Superior temporal gyrus (tissue), 1 donor: ENCODE measurements around the gene BIRC6.

Source experiments
- DNase-seq: peaks from one replicate; pipeline ENCODE4 v3.0.0-alpha.2; 2016; ENCODE audit errors: extremely low spot score

The BIRC6 gene

DNA sequence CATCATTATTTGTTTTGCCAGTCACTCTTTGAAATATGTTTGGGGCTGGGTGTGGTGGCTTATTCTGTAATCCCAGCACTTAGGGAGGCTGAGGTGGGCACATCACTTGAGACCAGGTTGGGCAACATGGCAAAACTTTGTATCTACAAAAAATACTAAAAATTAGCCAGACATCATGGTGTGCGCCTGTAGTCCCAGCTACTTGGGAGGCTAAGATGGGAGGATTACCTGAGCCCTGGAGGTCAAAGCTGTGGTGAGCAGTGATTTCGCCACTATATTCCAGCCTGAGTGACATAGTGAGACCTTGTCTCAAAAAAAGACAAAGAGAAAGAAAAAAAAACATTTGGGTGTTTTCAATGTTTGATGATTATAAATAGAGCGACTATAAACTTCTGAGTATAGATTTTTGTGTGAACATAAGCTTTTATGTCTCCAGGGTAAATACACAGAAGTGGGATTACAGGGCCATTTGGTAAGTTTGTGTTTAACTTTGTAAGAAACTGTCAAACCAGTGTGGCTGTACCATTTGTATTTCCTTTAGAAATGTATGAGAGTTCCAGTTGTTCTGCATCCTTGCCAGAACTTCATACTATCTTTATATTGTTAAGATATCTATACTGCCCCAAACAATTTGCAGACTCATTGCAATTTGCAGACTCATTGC, 15.8 kb downstream of the BIRC6 start:
- DNase-seq: no peak

DNA sequence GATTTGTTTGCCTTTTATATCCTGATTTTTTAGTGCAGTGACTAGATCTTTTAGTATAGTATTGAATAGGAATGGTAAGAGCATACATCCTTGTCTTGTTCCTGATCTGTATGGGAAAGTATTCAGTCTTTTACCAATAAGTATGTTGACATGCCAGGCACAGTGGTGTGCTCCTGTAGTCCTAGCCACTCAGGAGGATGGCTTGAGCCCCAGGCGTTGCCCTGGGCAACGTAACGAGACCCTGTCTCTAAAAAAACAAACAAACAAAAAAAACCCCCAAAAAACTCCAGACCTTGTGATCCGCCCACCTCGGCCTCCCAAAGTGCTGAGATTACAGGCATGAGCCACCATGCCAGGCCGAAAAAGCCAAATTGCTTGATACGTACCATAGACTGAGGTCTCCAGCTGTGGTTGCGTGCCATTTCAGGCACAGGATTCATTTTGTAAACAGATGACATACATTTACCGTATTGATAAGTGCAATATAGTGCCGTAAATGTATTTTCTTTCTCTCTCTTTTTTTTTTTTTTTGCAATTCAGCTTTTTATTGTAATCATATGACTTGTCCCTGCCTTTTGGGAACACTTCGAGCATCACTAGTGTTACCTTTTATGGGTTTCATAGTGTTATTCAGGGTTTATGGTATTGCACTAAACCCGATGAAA, 18.5 kb downstream of the BIRC6 start:
- no peak for DNase-seq

DNA sequence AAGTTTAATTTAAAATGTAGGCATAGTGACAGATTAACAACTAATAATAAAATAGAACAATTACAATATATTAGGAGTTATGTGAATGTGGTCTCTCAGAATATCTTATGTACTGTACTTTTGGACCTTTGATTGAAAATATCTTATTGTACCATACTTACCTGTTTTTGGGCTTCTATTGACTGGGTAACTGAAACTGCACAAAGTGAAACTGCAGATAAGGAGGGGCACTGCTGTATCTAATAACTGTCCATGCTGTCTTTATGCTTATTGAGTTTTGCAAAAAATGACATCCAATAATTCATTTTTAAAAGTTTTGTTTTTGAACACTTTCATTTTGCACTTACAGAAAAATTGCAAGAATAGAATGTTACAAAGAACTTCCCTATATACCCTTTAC, 19.9 kb downstream of the BIRC6 start:
- DNase-seq: no peak

DNA sequence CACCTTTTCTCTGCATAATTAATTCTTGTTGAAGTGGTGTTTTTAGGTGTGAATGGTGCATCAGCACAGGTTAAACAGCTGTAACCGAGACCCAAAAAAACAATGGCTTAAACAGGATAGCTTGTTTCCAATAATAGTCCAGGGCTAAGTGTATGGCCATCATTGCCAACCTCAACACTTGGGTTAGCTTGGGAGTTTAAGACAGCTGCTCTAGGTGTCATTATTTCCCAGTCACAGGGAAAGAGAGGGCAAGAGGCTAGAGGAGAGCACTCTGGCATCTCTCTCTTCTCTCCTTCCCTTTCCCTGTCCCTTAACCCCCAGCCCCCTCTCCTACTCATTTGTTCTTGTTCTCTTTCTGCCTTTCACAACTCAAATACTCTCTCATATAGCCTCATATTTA, 21.1 kb downstream of the BIRC6 start:
- DNase-seq: no peak

DNA sequence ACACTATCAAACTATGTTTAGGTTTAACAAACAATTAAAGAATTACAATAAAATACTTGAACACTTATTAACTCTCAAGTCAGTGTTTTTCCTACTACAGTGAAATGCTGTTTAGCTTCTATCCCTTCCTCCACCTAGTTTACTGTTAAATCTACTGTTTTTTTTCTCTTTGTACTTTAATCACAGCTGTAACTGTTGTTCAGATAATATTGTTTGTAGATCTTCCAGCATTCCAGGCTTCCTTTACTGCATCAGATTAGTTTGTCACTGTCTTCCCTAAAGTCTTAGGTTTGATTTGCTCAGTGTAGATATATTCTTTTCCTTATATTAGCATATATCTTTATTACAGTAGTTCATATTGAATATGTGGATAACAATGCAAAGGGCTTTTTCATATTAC, 22.5 kb downstream of the BIRC6 start:
- no peak for DNase-seq

DNA sequence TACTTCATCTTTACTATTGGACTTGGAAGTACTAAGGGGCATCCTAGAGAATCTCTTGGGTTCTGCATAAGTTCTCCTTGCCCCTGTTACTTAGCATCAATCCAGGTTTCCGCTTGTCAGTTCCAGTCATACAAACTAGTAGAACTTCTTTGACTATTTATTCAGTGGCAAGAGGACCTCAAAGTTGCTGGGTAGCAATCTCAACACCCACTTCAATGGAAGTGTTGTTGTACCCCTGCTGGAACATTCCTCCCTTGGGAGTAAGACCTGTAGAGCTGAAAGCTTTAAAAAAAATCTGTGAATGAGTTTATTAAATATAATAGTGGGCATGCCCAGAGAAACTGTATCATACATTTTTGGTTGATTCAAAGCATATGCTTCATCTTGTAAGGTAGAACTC, 27.0 kb downstream of the BIRC6 start:
- no peak for DNase-seq

DNA sequence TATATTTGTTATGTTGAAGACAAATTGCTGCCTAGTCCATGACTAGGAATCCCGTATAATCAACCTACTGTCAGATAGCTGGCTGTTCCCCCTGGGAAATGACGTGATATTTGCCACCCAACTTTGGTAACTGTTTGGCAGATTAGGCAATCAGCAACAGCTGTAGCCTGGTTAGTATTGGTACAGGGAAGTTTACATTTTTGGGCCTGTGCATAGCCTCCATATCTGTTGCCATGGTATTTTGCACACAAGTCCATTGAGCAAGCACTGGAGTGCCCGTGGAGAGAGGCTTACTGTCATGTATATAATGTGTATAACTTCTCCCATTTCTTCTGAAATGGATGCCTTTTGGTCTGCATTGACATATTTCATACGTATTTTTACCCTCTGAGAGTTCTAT, 27.7 kb downstream of the BIRC6 start:
- DNase-seq: no peak

DNA sequence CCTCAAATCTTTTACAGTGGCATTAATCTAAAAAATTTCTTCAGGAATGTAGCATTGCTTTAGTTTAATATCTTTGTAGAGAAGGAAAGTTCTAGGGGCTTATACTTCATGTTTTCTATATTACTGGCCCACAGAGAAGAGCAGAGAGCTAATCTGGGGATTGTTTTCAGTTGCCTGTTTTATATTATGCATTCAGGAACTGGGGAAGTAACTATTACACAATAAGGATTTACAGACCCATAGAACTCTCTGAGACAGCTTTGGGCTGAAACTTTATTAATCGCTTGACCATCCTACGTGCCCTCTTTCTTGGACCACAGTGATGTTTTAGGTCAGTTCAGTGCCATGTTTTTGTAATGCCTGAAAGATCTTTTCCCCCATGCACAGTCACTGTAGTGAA, 29.9 kb downstream of the BIRC6 start:
- DNase-seq: no peak

DNA sequence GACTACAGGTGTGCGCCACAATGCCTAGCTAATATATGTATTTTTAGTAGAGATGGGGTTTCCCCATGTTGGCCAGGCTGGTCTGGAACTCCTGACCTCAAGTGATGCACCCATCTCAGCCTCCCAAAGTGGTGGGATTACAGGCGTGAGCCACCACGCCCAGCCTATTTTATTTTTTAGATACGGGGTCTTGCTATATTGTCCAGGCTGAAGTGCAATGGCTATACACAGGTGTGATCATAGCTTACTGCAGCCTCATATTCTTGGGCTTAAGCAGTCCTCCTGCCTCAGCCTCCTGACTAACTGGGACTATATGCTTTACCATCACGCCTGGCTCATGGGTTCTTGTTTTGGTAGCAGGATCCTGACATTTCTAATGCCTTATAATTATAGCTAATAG, 42.4 kb downstream of the BIRC6 start:
- DNase-seq: no peak

DNA sequence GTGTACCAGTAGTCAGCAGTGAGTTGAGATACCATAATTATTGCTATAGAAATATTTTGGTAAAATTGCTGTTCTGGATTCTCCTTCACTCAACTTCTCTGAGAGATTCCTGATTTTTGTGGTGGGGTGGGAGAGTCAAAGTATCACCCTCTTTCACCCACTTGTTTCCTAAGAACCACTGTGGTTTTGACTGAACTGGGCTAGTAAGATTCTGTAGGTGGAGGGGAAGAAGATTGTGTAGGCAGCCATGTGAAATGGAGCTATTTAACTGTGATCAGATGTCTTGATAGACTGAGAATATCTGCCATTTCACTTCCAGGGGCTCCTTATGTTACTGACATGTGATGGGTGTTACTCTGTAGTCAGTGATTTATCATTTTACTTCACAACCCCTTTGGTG, 45.3 kb downstream of the BIRC6 start:
- no peak for DNase-seq

DNA sequence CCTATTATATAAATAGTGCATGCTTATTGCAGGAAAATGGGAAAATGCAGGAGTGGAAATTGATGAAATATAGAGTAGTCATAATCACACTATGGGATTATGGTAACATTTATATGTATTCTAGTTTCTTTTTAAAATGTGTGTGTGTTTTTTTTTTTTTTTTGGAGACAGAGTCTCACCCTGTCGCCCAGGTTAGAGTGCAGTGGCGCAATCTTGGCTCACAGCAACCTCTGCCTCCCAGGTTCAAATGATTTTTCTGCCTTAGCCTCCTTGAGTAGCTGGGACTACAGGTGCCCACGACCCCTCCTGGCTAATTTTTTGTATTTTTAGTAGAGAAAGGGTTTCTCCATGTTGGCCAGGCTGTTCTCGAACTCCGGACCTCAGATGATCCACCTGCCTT, 47.0 kb downstream of the BIRC6 start:
- no peak for DNase-seq

DNA sequence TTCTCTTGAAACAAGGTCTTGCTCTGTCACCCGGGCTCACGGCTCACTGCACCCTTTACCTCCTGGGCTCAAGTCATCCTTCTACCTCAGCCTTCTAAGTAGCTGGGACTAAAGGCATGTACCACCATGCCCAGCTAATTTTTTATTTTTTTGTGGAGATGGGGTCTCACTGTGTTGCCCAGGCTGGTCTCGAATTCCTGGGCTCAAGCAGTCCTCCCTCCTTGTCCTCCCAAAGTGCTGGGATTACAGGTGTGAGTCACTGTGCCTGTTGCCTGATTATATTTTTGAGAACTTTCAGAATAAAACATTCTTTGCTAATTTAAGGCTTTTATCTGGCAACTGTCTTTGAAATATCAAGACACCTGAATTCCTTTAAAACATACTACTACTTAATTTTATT, 47.9 kb downstream of the BIRC6 start:
- DNase-seq: no peak

DNA sequence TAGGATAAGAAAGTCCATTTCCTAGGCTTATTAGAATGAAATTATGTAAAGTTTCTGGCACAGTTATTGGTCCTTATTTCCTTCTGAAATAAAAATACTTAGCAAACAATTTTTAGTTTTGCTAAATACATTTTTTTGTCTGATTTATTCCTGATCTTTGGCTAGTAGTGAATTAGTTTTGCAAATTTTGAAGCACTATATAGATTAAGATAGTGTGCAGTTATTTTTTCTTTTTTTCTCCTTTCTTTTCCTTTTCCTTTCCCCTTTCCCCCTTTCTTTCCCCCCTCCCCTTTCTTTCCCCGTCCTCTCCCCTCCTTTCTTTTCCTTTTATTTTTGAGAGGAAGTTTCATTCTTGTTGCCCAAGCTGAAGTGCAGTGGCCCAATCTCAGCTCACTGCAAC, 59.7 kb downstream of the BIRC6 start:
- no peak for DNase-seq

DNA sequence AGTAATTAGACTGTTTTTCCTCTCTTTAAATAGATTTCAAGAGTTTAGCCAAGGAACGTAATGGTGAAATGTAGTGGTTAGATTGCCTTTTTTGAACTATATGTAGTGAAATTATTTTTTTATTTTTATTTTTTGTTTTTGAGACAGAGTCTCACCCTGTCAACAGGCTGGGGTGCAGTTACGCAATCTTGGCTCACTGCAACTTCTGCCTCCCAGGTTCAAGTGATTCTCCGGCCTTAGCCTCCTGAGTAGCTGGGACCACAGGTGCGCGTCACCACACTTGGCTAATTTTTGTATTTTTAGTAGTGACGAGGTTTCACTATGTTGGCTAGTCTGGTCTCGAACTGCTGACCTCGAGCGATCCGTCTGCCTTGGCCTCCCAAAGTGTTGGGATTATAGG, 60.8 kb downstream of the BIRC6 start:
- DNase-seq: no peak

DNA sequence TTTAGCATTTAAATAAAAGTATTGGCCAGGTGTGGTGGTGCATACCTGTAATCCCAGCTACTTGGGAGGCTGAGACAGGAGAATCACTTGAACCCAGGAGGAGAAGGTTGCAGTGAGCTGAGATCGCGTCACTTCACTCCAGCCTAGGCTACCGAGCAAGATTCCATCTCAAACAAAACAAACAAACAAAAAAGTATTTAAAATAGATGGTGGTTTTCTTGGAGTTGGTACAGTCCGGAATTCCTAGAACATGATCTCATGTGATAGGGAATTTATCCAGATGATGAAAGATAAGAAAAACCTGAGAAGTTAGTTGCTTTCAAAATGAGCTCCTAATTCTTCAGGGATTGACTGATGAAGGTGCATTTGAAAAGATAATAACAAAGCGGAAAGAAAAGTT, 62.0 kb downstream of the BIRC6 start:
- no peak for DNase-seq

DNA sequence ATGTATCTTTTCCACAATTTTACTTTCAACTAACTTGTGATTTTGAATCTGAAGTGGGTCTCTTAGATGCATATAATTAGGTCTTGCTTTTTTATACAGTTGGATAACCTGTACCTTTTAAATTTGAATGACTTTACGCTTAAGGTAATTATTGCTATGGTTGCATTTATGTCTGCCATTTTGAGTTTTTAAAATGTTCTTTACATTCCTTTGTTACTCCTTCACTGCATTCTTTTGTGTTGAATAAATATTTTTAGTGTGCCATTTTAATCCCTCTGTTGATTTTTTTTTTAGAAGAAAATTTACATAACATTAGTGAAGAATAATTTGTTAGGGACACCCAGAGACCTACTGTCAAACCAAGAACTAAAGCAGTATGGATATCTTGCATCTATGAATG, 65.3 kb downstream of the BIRC6 start:
- no peak for DNase-seq

DNA sequence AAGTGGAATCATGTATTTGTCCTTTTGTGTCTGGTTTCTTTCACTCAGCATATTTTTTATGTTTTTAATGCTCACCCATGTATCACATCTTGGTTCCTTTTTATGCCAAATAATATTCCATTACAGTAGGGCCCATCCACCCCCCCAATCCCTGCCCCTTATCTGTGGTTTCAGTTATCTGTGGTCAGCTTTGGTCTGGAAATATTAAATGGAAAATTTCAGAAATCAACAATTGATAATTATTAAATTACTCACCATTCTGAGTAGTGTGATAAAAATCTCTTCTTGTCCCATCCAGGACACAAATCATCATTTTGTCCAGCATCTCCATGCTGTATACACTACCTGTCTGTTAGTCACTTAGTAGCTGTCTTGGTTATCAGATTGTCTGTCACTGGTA, 66.7 kb downstream of the BIRC6 start:
- DNase-seq: no peak

DNA sequence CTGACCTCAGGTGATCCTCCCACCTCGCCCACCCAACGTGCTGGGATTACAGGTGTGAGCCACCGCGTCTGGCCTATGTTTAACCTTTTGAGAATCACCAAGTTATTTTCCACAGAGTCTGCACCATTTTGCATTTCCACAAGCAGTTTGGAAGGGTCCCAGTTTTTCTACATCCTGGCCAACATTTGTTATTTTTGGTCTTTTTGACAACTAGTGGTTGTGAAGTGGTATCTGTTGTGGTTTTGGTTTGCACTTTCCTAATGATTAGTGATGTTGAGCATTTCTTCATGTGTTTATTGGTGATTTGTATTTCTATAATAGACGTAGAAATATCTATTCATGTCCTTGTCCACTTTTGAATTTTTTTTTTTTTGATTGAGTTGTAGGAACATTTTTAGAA, 67.9 kb downstream of the BIRC6 start:
- no peak for DNase-seq

DNA sequence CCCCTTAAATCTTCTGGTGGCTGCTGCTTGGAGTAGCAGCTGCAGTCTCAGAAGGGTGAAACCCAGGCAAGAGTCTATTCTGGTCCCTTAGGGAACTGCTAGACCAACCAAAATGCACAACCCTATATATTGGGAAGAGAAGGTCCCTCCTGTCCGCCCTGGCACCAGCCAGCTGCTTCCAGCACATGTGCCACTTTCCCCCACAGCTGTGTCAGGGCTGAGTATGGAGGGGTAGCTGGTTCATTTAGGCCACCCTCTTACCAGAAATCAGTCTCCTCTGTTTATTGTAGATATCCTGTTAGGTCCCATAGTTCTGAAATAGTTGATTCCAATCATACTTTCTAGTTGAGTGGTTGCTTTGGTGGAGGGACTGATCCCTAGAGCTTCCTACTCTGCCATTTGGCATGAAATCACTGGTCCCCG, 68.9 kb downstream of the BIRC6 start:
- no peak for DNase-seq

DNA sequence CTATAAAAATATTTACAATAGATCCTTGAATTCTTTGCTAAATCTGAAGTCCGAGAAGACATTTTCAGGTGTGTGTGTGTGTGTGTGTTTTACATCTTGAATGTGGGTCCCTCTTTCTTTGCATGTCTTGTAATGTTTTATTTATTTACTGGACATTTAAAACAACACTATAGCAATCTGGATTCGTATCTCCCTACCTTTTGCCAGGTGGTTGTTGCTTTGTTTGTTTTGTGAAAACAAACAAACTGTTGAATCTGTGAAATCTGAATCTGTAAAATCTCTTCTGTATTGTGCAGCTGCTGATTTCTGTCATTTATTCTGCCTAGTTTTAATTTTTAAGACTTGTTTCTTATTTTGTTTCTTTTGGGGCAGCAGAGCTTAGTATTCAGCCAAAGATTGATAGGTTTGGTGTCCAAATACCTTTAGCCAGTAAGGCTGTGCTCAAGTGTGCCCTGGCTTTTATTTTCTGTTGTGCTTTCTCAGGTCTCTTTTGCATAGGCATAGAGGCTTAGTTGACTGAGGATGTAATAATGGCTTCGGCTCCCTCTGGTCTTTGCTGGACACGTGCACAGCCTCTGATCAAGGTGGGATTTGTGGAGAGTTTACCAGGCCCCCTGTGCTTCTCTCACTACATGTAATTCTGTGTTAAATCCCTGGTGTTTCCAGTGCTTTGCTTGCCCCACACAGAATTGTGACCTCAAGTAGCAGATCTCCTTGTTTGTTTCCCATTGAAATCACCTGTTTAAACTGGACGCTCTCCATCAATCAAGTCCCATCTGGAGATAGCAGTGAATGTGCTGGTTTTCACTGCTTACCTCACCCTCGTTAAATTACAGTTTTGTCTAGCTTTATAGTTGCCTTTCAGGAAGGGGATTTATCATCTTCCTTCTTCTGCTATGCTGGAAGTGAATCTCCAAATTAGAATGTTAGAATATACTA, 71.1 kb downstream of the BIRC6 start:
- DNase-seq: no peak

DNA sequence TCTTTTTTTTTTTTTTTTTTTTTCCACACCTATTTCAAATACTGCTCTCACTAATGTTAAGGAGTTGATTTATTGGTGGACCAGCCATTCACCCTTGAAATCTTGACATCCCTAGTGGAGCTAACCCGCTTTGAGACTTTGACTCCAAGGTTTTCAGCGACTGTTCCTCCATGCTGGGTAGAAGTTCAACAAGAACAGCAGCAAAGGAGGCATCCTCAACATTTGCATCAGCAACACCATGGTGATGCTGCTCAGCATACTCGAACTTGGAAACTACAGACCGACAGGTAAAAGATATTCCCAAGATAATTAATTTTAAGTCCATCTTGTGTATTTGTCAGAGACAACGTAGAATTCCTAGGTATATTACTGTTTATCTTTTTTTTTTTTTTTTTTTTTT, 74.0 kb downstream of the BIRC6 start:
- DNase-seq: no peak

DNA sequence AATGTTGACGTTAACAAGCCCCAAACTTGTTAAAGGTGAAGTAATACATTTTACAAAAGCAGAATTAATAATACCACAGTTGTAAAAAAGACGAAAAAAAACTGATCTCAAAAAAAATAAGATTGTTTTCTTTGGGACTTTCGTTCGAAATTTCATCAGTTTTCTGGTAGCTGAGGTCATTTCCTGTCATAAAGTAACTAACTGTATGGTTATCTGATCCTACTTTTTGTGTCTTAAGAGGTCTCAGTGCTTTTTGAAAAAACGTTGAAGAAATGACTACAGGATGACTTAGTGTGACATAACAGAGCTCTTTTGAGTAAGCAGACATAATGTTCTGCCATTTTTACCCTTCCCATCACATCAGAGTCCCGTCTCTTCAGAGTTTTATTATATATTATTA, 79.3 kb downstream of the BIRC6 start:
- no peak for DNase-seq

DNA sequence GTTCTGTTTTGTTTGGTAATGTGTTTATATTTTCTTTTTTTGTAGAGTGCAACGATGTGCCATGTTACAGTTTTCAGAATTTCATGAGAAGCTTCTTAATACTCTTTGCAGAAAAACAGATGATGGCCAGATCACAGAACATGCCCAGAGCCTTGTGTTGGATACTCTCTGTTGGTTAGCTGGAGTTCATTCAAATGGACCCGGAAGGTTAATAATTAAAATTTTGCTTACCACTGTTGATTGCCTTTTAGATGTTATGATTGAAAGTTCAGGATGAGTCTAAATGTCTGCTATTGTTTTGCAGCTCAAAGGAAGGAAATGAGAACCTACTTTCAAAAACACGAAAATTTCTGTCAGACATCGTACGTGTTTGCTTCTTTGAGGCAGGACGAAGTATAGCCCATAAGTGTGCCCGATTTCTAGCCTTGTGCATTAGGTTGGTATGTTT, 85.2 kb downstream of the BIRC6 start:
- DNase-seq: no peak
